SK-N-SH treated with all-trans-retinoic acid at 6 μM for 48 hours (cell line): ENCODE measurements around the gene PPCS.

Experiments
- ATAC-seq: fragments of 200-7000 bp; cut with Tn5 transposase; 3 replicates; pipeline ENCODE4 v1.9.1; 2020; ENCODE audit warnings: mild to moderate bottlenecking, moderate library complexity
- ARNTL ChIP-seq: fragments of 450-650 bp; formaldehyde crosslinking; IDR thresholded peaks from 2 replicates; pipeline ENCODE4 v1.5.0; 2020; ENCODE audit warnings: low read depth, mild to moderate bottlenecking, moderate library complexity, borderline replicate concordance
- BACH2 ChIP-seq: fragments of 250-450 bp; sonication (Bioruptor Pico); IDR thresholded peaks from 2 replicates; pipeline ENCODE4 v1.9.0; 2021; ENCODE audit warnings: mild to moderate bottlenecking, borderline replicate concordance
- CREB5 ChIP-seq: fragments of 250-450 bp; sonication (Bioruptor Pico); IDR thresholded peaks from 2 replicates; pipeline ENCODE4 v1.5.1; 2020; ENCODE audit warnings: low read depth, mild to moderate bottlenecking, moderate library complexity
- CSDC2 ChIP-seq: fragments of 250-450 bp; sonication (Bioruptor Pico); IDR thresholded peaks from 2 replicates; pipeline ENCODE4 v1.5.0; 2020; ENCODE audit warnings: mild to moderate bottlenecking, moderate library complexity
- CSRNP3 ChIP-seq: fragments of 250-450 bp; sonication (Bioruptor Pico); IDR thresholded peaks from 2 replicates; pipeline ENCODE4 v1.5.1; 2021; ENCODE audit warnings: mild to moderate bottlenecking, moderate library complexity
- ESRRG ChIP-seq: fragments of 250-450 bp; sonication (Bioruptor Pico); IDR thresholded peaks from 2 replicates; pipeline ENCODE4 v1.6.1; 2021; ENCODE audit warnings: mild to moderate bottlenecking
- GLIS3 ChIP-seq: fragments of 250-450 bp; sonication (Bioruptor Pico); IDR thresholded peaks from 2 replicates; pipeline ENCODE4 v1.5.0; 2020; ENCODE audit warnings: mild to moderate bottlenecking, moderate library complexity
- ISL1 ChIP-seq: fragments of 250-450 bp; sonication (Bioruptor Pico); IDR thresholded peaks from 2 replicates; pipeline ENCODE4 v2.1.2; 2022; ENCODE audit warnings: mild to moderate bottlenecking, moderate library complexity
- OSR1 ChIP-seq: fragments of 250-450 bp; sonication (Bioruptor Pico); IDR thresholded peaks from 2 replicates; pipeline ENCODE4 v1.8.0; 2022; ENCODE audit warnings: moderate library complexity, mild to moderate bottlenecking, inconsistent platforms
- PATZ1 ChIP-seq: fragments of 250-450 bp; sonication (Bioruptor Pico); IDR thresholded peaks from 2 replicates; pipeline ENCODE4 v1.8.0; 2020; ENCODE audit warnings: mild to moderate bottlenecking, moderate library complexity, borderline replicate concordance
- POU6F1 ChIP-seq: fragments of 250-450 bp; sonication (Bioruptor Pico); IDR thresholded peaks from 2 replicates; pipeline ENCODE4 v1.8.0; 2021; ENCODE audit warnings: low read depth, mild to moderate bottlenecking, moderate library complexity, borderline replicate concordance
- PPARA ChIP-seq: fragments of 250-450 bp; sonication (Bioruptor Pico); IDR thresholded peaks from 2 replicates; pipeline ENCODE4 v1.5.0; 2020; ENCODE audit warnings: mild to moderate bottlenecking, borderline replicate concordance
- RARB ChIP-seq: fragments of 250-450 bp; sonication (Bioruptor Pico); IDR thresholded peaks from 2 replicates; pipeline ENCODE4 v1.8.0; 2021; ENCODE audit warnings: mild to moderate bottlenecking, moderate library complexity
- SNAI2 ChIP-seq: fragments of 250-450 bp; sonication (Bioruptor Pico); IDR thresholded peaks from 2 replicates; pipeline ENCODE4 v1.5.0; 2020; ENCODE audit warnings: mild to moderate bottlenecking, moderate library complexity
- TCF4 ChIP-seq: fragments of 250-450 bp; sonication (Bioruptor Pico); IDR thresholded peaks from 2 replicates; pipeline ENCODE4 v1.8.0; 2021; ENCODE audit warnings: mild to moderate bottlenecking, moderate library complexity, borderline replicate concordance
- TOX ChIP-seq: fragments of 250-450 bp; sonication (Bioruptor Pico); IDR thresholded peaks from 2 replicates; pipeline ENCODE4 v1.8.0; 2021; ENCODE audit warnings: mild to moderate bottlenecking, moderate library complexity, borderline replicate concordance
- TSHZ2 ChIP-seq: fragments of 250-450 bp; sonication (Bioruptor Pico); IDR thresholded peaks from 2 replicates; pipeline ENCODE4 v1.5.0; 2020; ENCODE audit warnings: mild to moderate bottlenecking, moderate library complexity
- ZC3H10 ChIP-seq: fragments of 250-450 bp; sonication (Bioruptor Pico); IDR thresholded peaks from 2 replicates; pipeline ENCODE4 v1.5.1; 2021; ENCODE audit warnings: mild to moderate bottlenecking, moderate library complexity
- ZFP3 ChIP-seq: fragments of 250-450 bp; sonication (Bioruptor Pico); IDR thresholded peaks from 2 replicates; pipeline ENCODE4 v1.5.0; 2020; ENCODE audit warnings: mild to moderate bottlenecking, moderate library complexity
- ZFP30 ChIP-seq: fragments of 450-650 bp; formaldehyde crosslinking; IDR thresholded peaks from 2 replicates; pipeline ENCODE4 v1.5.0; 2022; ENCODE audit warnings: mild to moderate bottlenecking, moderate library complexity
- ZNF565 ChIP-seq: fragments of 450-650 bp; formaldehyde crosslinking; conservative IDR thresholded peaks from 2 replicates; pipeline ENCODE4 v1.5.0; 2020; ENCODE audit warnings: low read depth, mild to moderate bottlenecking, moderate library complexity
- ZNF70 ChIP-seq: fragments of 450-650 bp; formaldehyde crosslinking; IDR thresholded peaks from 2 replicates; pipeline ENCODE4 v1.5.0; 2020; ENCODE audit warnings: mild to moderate bottlenecking, moderate library complexity

The PPCS gene

GRCh38 chr1:42417166-42417565 is 39.2 kb upstream of the PPCS start:
- no peak for ATAC-seq
- TF ChIP-seq ZFP30 (CRISPR knock-in tag): no peak
- TF ChIP-seq ZC3H10 (CRISPR knock-in tag): no peak
- TF ChIP-seq BACH2 (CRISPR knock-in tag): no peak
- TF ChIP-seq PATZ1 (CRISPR knock-in tag): no peak
- no peak for TF ChIP-seq CSDC2 (CRISPR knock-in tag)
- no peak for TF ChIP-seq POU6F1 (CRISPR knock-in tag)
- TF ChIP-seq CREB5 (CRISPR knock-in tag): no peak
- no peak for TF ChIP-seq TSHZ2 (CRISPR knock-in tag)
- no peak for TF ChIP-seq ESRRG (CRISPR knock-in tag)
- no peak for TF ChIP-seq TCF4 (CRISPR knock-in tag)
- no peak for TF ChIP-seq RARB (CRISPR knock-in tag)
- no peak for TF ChIP-seq OSR1 (CRISPR knock-in tag)
- no peak for TF ChIP-seq ARNTL (CRISPR knock-in tag)
- no peak for TF ChIP-seq SNAI2 (CRISPR knock-in tag)
- TF ChIP-seq PPARA (CRISPR knock-in tag): no peak
- no peak for TF ChIP-seq GLIS3 (CRISPR knock-in tag)
- TF ChIP-seq ZNF565 (CRISPR knock-in tag): no peak
- no peak for TF ChIP-seq TOX (CRISPR knock-in tag)

DNA sequence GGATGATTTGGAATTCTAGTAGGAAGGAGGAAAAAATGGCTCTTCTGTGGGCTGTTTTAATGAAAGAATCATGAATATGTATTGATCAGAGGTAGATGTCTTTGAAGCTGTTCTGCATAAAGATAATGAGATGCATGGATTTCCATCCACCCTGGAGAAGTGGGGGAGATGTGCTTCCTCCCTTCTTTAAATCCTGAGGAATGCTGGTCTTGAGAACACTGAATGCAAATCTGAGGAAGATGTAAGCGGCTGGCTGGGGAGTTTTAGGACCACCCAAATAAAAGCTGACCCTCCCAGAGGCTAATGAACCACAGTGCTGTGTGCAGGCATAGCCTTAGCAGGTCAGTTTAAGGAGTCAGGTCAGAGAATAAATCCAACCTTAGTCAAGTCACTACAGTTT is 37.8 kb upstream of the PPCS start:
- ATAC-seq: no peak
- TF ChIP-seq PPARA (CRISPR knock-in tag): no peak

- no peak for ATAC-seq
- no peak for TF ChIP-seq CSDC2 (CRISPR knock-in tag)
- no peak for TF ChIP-seq ZC3H10 (CRISPR knock-in tag)
- no peak for TF ChIP-seq BACH2 (CRISPR knock-in tag)
- TF ChIP-seq RARB (CRISPR knock-in tag): no peak
- no peak for TF ChIP-seq ZNF565 (CRISPR knock-in tag)
- no peak for TF ChIP-seq ZNF70
- TF ChIP-seq PPARA (CRISPR knock-in tag): no peak
- no peak for TF ChIP-seq GLIS3 (CRISPR knock-in tag)
- TF ChIP-seq CSRNP3: no peak
- no peak for TF ChIP-seq OSR1 (CRISPR knock-in tag)
- TF ChIP-seq CREB5 (CRISPR knock-in tag): no peak
- TF ChIP-seq TSHZ2 (CRISPR knock-in tag): no peak
- no peak for TF ChIP-seq TOX (CRISPR knock-in tag)
- TF ChIP-seq ZFP30 (CRISPR knock-in tag): no peak
- no peak for TF ChIP-seq TCF4 (CRISPR knock-in tag)
- no peak for TF ChIP-seq ISL1 (CRISPR knock-in tag)
- no peak for TF ChIP-seq ARNTL (CRISPR knock-in tag)
- TF ChIP-seq SNAI2 (CRISPR knock-in tag): no peak
- no peak for TF ChIP-seq ZFP3
Measured at GRCh38 chr1:42419126-42419821, 37.1 kb upstream of the PPCS start.
